DND-41 (cell line): ENCODE results near the gene TXLNA.

Experiments
- ATAC-seq: fragments of 200-7000 bp; cut with Tn5 transposase; 3 replicates; pipeline ENCODE4 v1.9.1; 2021; ENCODE audit warnings: low read depth; ENCODE audit not compliant: insufficient read depth
- DNase-seq: peaks from one replicate; pipeline ENCODE4 v3.0.0-alpha.2; 2020
- H2AFZ ChIP-seq: 2 replicates; pipeline ENCODE4 v1.6.0; 2012; ENCODE audit warnings: low read depth, low read length
- H3K27ac ChIP-seq: 2 replicates; pipeline ENCODE4 v1.5.1; 2012; ENCODE audit warnings: low read length, inconsistent platforms
- H3K27me3 ChIP-seq: fragments of 200-600 bp; sonication (generic); 2 replicates; pipeline ENCODE4 v1.6.0; 2012; ENCODE audit warnings: low read length, mild to moderate bottlenecking, inconsistent platforms; ENCODE audit not compliant: insufficient read depth, poor library complexity
- H3K36me3 ChIP-seq: 2 replicates; pipeline ENCODE4 v1.5.1; 2012; ENCODE audit warnings: low read length, inconsistent platforms; ENCODE audit not compliant: insufficient read depth
- H3K4me1 ChIP-seq: 2 replicates; pipeline ENCODE4 v1.5.1; 2012; ENCODE audit warnings: mild to moderate bottlenecking, low read length; ENCODE audit not compliant: insufficient read depth
- H3K4me2 ChIP-seq: 2 replicates; pipeline ENCODE4 v1.6.0; 2012; ENCODE audit warnings: mild to moderate bottlenecking, moderate library complexity, low read length, inconsistent platforms; ENCODE audit not compliant: insufficient read depth
- H3K4me3 ChIP-seq, 2 experiments: fragments of 200-600 bp in 1 of 2; shearing (Covaris generic) in 1 of 2; 2 replicates each; pipeline ENCODE4 v1.5.1; 2012 to 2016; ENCODE audit warnings: inconsistent platforms in 2 of 2, low read length in 2 of 2, mild to moderate bottlenecking in 2 of 2, low read depth in 1 of 2, moderate library complexity in 1 of 2
- H3K79me2 ChIP-seq: 2 replicates; pipeline ENCODE4 v1.6.0; 2012; ENCODE audit warnings: low read length, inconsistent platforms; ENCODE audit not compliant: insufficient read depth
- H3K9ac ChIP-seq: 2 replicates; pipeline ENCODE4 v1.6.0; 2012; ENCODE audit warnings: low read depth, mild to moderate bottlenecking, inconsistent platforms, low read length, moderate library complexity
- H3K9me3 ChIP-seq: 2 replicates; pipeline ENCODE4 v1.5.1; 2012; ENCODE audit warnings: low read length, moderate library complexity, mild to moderate bottlenecking, inconsistent platforms; ENCODE audit not compliant: insufficient read depth, severe bottlenecking
- H4K20me1 ChIP-seq: 2 replicates; pipeline ENCODE4 v1.6.0; 2012; ENCODE audit warnings: low read length; ENCODE audit not compliant: insufficient read depth
- EZH2 ChIP-seq: IDR thresholded peaks from 3 replicates; pipeline ENCODE4 v1.6.1; 2012; ENCODE audit warnings: borderline replicate concordance, low read depth, mild to moderate bottlenecking, moderate library complexity, low read length, inconsistent platforms; ENCODE audit not compliant: severe bottlenecking
- TF ChIP-seq, protein P1 (sequence below): IDR thresholded peaks from 2 replicates; pipeline ENCODE4 v1.5.1; 2012; ENCODE audit warnings: borderline replicate concordance, low read length, moderate library complexity, mild to moderate bottlenecking; ENCODE audit not compliant: poor library complexity, severe bottlenecking; ENCODE audit errors: extremely low read depth

TXLNA gene

DNA sequence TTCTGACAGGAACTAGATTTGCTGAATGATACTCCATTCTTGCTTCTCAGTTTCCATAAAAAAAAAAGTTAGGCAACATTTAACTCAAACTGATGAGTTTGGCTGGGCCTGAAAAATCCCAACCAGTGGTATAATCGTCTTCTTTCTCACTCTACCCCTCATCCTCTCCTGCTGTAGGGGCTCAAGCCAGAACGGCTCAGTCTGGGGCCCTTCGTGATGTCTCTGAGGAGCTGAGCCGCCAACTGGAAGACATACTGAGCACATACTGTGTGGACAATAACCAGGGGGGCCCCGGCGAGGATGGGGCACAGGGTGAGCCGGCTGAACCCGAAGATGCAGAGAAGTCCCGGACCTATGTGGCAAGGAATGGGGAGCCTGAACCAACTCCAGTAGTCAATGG, 1.6 kb downstream of the TXLNA start:
- TF ChIP-seq, protein P1, sequence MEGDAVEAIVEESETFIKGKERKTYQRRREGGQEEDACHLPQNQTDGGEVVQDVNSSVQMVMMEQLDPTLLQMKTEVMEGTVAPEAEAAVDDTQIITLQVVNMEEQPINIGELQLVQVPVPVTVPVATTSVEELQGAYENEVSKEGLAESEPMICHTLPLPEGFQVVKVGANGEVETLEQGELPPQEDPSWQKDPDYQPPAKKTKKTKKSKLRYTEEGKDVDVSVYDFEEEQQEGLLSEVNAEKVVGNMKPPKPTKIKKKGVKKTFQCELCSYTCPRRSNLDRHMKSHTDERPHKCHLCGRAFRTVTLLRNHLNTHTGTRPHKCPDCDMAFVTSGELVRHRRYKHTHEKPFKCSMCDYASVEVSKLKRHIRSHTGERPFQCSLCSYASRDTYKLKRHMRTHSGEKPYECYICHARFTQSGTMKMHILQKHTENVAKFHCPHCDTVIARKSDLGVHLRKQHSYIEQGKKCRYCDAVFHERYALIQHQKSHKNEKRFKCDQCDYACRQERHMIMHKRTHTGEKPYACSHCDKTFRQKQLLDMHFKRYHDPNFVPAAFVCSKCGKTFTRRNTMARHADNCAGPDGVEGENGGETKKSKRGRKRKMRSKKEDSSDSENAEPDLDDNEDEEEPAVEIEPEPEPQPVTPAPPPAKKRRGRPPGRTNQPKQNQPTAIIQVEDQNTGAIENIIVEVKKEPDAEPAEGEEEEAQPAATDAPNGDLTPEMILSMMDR, result no peak
- TF ChIP-seq EZH2, result no peak
- Histone ChIP-seq H3K36me3 (peaks cover 51% of the 10 kb centered on the region), H3K9me3 (no peaks in the 10 kb centered on the region), H3K27me3 (no peaks in the 10 kb centered on the region), H3K4me2 (peak overlapping the region; percentile 98), H3K4me1 (peaks cover 62% of the 10 kb centered on the region), H4K20me1 (peaks cover 24% of the 10 kb centered on the region), H3K4me3 (peak overlapping the region; percentile 92 to 95; a peak in 3 of 4 replicates), H2AFZ (no peak overlapping the region), H3K9ac (peak overlapping the region; percentile 95), H3K79me2 (peaks cover 59% of the 10 kb centered on the region), H3K27ac (peak overlapping the region; percentile 94)
- ATAC-seq (no peak), DNase-seq (no peak)

DNA sequence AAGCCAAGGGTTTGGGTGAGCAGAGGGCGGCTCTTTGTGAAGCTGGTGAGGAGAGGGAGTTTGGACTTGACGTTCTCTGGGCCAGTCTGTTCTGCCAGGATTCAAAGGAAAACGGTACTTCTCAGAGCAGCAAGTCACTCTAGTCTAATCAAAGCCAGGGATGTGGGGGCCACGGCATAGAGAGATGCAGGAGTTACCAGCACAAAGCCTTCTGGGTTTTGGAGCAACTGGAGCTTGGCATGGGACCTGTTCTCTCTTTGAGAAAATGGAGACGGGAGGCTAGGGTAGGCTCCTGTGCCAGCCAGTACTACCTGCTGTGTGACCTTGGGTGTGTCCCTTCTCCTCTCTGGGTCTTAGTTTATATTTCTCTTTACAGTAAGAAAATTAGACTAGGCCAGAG, 2.1 kb downstream of the TXLNA start:
- Histone ChIP-seq H3K36me3 (peaks cover 56% of the 10 kb centered on the region), H3K4me1 (peaks cover 66% of the 10 kb centered on the region), H3K9me3 (no peaks in the 10 kb centered on the region), H3K27me3 (no peaks in the 10 kb centered on the region), H3K4me2 (peak overlapping the region; percentile 98), H3K4me3 (peak overlapping the region in 1 of 2 experiments; percentile 92; a peak in 2 of 4 replicates), H2AFZ (no peak overlapping the region), H3K9ac (peak overlapping the region; percentile 95; the same call in 1 of the 2 replicates), H3K27ac (peak overlapping the region; percentile 94), H4K20me1 (peaks cover 29% of the 10 kb centered on the region), H3K79me2 (peaks cover 64% of the 10 kb centered on the region)
- ATAC-seq (no peak), DNase-seq (no peak)
- TF ChIP-seq, protein P1, result no peak
- TF ChIP-seq EZH2, result no peak

DNA sequence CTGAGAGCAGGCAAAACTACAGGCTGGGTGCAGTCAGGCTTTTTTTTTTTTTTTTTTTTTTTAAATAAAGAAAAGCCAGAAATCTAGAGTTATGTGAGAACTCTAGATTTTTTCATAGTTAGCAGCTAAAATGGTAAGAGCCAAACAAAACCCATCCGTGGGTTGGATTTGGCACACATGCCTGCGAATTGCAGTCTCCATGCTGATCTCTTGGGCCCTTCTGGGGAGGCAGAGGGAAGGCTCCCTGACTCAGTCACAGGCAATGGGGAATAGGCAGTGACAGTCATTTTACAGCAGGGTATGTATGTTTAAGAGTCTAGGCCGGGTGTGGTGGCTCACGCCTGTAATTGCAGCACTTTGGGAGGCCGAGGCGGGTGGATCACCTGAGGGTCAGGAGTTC, 2.6 kb downstream of the TXLNA start:
- ATAC-seq (no peak), DNase-seq (no peak)
- peak overlapping the region; percentile 95; the same call in 1 of the 2 replicates for H3K9ac ChIP-seq
- peaks cover 61% of the 10 kb centered on the region for H3K36me3 ChIP-seq
- H2AFZ ChIP-seq, result no peak overlapping the region
- peaks cover 29% of the 10 kb centered on the region for H4K20me1 ChIP-seq
- no peaks in the 10 kb centered on the region for H3K27me3 ChIP-seq
- no peak overlapping the region; a peak in 1 of 4 replicates for H3K4me3 ChIP-seq
- no peak overlapping the region for H3K27ac ChIP-seq
- H3K9me3 ChIP-seq, result no peaks in the 10 kb centered on the region
- peak overlapping the region; percentile 98 for H3K4me2 ChIP-seq
- peaks cover 69% of the 10 kb centered on the region for H3K4me1 ChIP-seq
- TF ChIP-seq, protein P1, result no peak
- no peak for TF ChIP-seq EZH2
- peaks cover 69% of the 10 kb centered on the region for H3K79me2 ChIP-seq

DNA sequence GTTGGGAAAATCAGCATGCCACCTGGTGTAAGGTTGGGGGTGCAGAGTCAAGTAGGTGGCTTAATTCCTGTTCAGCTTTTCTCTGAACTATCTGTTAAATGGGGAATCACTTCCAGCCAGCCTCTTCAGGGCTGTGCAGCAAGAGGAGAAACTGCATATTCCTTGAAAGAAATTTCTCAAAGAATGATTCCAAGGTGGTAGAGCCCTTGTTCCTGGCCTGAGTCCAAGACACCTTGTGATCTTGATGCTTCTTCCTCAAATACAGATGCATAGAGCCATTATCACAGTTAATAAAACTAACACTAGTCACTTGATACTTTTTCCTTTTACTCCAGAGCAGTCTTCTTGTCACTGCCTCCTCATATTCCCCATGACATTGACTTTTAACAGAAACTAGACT, 5.2 kb downstream of the TXLNA start:
- Histone ChIP-seq H3K36me3 (peaks cover 87% of the 10 kb centered on the region), H3K27me3 (no peaks in the 10 kb centered on the region), H3K9ac (no peak overlapping the region), H2AFZ (no peak overlapping the region), H3K9me3 (no peaks in the 10 kb centered on the region), H3K27ac (0 out of 2 replicates have a peak overlapping the region, but pooled peaks have one; percentile 13), H3K4me1 (peaks cover 63% of the 10 kb centered on the region), H4K20me1 (peaks cover 39% of the 10 kb centered on the region), H3K4me3 (no peak overlapping the region), H3K4me2 (peak overlapping the region; percentile 33), H3K79me2 (peaks cover 87% of the 10 kb centered on the region)
- ATAC-seq (no peak), DNase-seq (no peak)
- TF ChIP-seq, protein P1, result no peak
- TF ChIP-seq EZH2, result no peak
